Gastrocnemius medialis (tissue), 4 donors: ENCODE results near the gene STRN3.

Experiments
- POLR2A ChIP-seq, 2 donors: fragments of 450-650 bp; IDR thresholded peaks; one replicate each; pipeline ENCODE4 v1.6.1; 2017; ENCODE audit warnings: antibody characterized with exemption in 2 of 2, mild to moderate bottlenecking in 2 of 2, moderate library complexity in 2 of 2
- TF ChIP-seq, protein P1 (sequence below), 5 experiments: fragments of 450-650 bp in 3 of 5; fragments of 200-600 bp in 2 of 5; sonication (generic) in 2 of 5; IDR thresholded peaks in 4 of 5; conservative IDR thresholded peaks in 1 of 5; 1 replicate in 4 of 5; 2 replicates in 1 of 5; pipeline ENCODE4 v1.5.1; 2016 to 2019; ENCODE audit warnings: antibody characterized with exemption in 5 of 5, mild to moderate bottlenecking in 3 of 5, moderate library complexity in 3 of 5

DNA sequence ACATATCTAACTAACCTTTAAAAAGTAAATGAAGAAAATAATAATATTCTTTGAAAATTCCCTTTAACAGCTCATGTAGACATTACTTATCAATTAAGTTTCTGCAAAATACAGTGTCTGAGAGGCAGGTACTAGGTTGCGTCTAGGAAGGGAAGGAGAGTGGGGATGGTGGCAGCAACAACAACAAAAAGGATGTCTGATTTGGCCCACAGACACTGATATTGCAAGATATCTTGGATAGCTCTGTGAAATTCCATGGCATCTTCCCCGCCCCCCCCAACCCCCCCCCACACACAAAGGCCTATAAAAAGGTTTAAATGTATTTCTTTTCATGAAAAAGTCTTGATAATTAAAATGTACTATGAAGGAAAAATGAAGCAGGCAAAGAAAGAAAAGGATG is 42.3 kb downstream of the STRN3 start:
- TF ChIP-seq, protein P1, sequence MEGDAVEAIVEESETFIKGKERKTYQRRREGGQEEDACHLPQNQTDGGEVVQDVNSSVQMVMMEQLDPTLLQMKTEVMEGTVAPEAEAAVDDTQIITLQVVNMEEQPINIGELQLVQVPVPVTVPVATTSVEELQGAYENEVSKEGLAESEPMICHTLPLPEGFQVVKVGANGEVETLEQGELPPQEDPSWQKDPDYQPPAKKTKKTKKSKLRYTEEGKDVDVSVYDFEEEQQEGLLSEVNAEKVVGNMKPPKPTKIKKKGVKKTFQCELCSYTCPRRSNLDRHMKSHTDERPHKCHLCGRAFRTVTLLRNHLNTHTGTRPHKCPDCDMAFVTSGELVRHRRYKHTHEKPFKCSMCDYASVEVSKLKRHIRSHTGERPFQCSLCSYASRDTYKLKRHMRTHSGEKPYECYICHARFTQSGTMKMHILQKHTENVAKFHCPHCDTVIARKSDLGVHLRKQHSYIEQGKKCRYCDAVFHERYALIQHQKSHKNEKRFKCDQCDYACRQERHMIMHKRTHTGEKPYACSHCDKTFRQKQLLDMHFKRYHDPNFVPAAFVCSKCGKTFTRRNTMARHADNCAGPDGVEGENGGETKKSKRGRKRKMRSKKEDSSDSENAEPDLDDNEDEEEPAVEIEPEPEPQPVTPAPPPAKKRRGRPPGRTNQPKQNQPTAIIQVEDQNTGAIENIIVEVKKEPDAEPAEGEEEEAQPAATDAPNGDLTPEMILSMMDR (IDR thresholded peaks at IDR 0.05 in 4 of 5, conservative IDR thresholded peaks at IDR 0.05 in 1 of 5) = no peak
- no peak for TF ChIP-seq POLR2A (IDR thresholded peaks at IDR 0.05)
